Measurements from ENCODE around the gene SLC6A17.

DNA sequence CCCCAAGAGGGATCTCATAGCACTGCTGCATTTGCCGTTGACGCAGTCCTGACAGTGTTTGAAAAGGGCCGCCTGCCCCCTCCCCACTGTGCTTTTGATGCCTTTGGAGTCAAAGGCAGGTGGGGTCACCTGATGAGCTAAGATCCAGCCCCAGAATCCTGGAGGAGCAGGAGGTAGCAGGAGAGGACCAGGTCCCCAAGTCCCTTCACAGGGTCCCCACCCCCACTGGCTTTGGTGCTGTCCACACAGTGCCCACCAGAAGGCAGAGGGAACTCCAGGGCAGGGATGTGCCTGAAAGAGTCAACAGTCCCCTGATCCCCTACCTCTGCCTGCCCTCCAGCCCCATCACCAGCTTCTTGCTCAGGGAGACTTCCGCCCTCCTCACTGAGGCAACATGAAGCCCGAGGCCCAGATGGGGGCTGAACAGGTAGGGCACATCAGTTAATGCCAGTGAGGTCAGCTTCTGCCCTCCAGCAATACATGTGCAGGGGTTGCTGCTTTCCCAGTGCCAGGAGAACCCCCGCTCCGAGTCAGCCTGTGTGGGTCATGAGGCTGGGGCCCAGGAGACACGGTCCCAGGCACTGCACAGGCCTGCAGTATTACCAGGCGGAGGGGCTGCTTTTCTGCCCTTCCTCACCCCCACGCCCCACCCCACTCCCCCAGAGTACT, 51.0 kb downstream of the SLC6A17 start:
- TF ChIP-seq, protein P1, sequence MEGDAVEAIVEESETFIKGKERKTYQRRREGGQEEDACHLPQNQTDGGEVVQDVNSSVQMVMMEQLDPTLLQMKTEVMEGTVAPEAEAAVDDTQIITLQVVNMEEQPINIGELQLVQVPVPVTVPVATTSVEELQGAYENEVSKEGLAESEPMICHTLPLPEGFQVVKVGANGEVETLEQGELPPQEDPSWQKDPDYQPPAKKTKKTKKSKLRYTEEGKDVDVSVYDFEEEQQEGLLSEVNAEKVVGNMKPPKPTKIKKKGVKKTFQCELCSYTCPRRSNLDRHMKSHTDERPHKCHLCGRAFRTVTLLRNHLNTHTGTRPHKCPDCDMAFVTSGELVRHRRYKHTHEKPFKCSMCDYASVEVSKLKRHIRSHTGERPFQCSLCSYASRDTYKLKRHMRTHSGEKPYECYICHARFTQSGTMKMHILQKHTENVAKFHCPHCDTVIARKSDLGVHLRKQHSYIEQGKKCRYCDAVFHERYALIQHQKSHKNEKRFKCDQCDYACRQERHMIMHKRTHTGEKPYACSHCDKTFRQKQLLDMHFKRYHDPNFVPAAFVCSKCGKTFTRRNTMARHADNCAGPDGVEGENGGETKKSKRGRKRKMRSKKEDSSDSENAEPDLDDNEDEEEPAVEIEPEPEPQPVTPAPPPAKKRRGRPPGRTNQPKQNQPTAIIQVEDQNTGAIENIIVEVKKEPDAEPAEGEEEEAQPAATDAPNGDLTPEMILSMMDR (IDR thresholded peaks at IDR 0.05; ENCODE audit: low read depth, low read length) = no peak
- no peak for TF ChIP-seq EZH2phosphoT487 (IDR thresholded peaks at IDR 0.05; ENCODE audit: low read depth)
